Mucosa of descending colon (tissue), 3 donors: ENCODE data around the gene STX2. TPM values are rescaled to one million over a fixed set of nuclear protein-coding genes. Genes with fewer than 3 reads are reported as not detected.

Experiments used
- ATAC-seq: fragments of 200-7000 bp; cut with Tn5 transposase; one replicate; pipeline ENCODE4 v1.9.1; 2020; ENCODE audit warnings: mild to moderate bottlenecking, moderate library complexity
- DNase-seq, 3 donors: peaks; one replicate each; pipeline ENCODE4 v3.0.0-alpha.2; 2020
- H3K36me3 ChIP-seq: fragments of 200-600 bp; one replicate; pipeline ENCODE4 v1.8.0; 2021; ENCODE audit warnings: low read depth, mild to moderate bottlenecking
- H3K4me1 ChIP-seq: fragments of 200-600 bp; one replicate; pipeline ENCODE4 v1.8.0; 2021; ENCODE audit warnings: low read depth, mild to moderate bottlenecking
- H3K4me3 ChIP-seq: fragments of 200-600 bp; one replicate; pipeline ENCODE4 v1.8.0; 2021; ENCODE audit warnings: mild to moderate bottlenecking
- H3K9me3 ChIP-seq: fragments of 200-600 bp; one replicate; pipeline ENCODE4 v1.8.0; 2021; ENCODE audit warnings: mild to moderate bottlenecking
- intact Hi-C, 2 donors: fragments of 100-400 bp; cut with DNase I in 1 of 2; cut with micrococcal nuclease in 1 of 2; formaldehyde crosslinking; loops; one replicate each; pipeline versions ENCODE4 v1.11.0 to v1.11.1; 2022; cut with DNase I, micrococcal nuclease
- total RNA-seq, 3 donors: library from RNA; stranded (reverse); fragmentation: NEBNext Ultra II Directional in 2 of 3; extraction: Animal tissue kit (Norgen Biotek cat#: 25700) in 2 of 3; gene quantifications; one replicate each; pipeline versions ENCODE4 v1.2.1 to v1.2.4, GENCODE V29; 2021 to 2023
- TF ChIP-seq, protein P1 (sequence below): fragments of 200-600 bp; IDR thresholded peaks from one replicate; pipeline ENCODE4 v1.8.0; 2022; ENCODE audit warnings: antibody characterized with exemption, mild to moderate bottlenecking
- donor health status: DM: no; HTN: no; CAD: no; lungs with moderate emphysema.
- donor health status: DM: no; HTN: no; CAD: no.
- donor health status: DM: no; HTN: yes; CAD: no.

The STX2 gene
- total RNA-seq, 3 donors from 2014 or later = 1.6 to 34.2 (median 4.4) TPM

DNA sequence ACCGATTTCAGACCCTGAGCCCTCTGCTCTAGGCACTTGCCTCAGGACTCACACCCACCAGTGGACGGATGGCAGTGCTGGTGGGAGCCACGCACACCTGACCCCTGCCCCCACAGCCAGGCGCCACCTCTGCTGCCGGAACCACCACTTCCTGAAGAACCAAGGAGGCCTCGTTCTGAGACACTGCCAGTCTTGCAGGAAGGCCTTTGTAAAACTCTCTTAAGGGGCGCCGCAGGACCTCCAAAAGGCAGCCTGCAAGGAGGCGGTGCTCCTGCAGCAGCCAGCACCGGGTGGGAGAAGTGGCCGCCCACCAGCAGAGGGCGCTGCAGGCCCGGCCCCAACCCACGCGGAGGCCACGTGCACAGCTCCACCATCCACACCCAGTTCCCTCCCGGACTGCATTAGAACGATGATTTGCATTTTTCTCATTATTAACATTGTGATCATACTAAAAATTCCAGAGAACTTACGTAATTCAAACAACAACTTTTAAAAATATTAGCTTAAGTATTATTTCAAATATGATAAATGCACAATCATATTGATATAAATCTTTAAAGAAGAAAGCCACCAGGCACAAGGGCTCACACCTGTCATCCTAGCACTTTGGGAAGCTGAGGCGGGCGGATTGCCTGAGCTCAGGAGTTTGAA, 12.8 kb downstream of the STX2 start:
- DNase-seq = peak in 2 of 3 donors; percentile 37 to 72
- TF ChIP-seq, protein P1, sequence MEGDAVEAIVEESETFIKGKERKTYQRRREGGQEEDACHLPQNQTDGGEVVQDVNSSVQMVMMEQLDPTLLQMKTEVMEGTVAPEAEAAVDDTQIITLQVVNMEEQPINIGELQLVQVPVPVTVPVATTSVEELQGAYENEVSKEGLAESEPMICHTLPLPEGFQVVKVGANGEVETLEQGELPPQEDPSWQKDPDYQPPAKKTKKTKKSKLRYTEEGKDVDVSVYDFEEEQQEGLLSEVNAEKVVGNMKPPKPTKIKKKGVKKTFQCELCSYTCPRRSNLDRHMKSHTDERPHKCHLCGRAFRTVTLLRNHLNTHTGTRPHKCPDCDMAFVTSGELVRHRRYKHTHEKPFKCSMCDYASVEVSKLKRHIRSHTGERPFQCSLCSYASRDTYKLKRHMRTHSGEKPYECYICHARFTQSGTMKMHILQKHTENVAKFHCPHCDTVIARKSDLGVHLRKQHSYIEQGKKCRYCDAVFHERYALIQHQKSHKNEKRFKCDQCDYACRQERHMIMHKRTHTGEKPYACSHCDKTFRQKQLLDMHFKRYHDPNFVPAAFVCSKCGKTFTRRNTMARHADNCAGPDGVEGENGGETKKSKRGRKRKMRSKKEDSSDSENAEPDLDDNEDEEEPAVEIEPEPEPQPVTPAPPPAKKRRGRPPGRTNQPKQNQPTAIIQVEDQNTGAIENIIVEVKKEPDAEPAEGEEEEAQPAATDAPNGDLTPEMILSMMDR = peak; percentile 50
- ATAC-seq = peak; percentile 83

GRCh38 chr12:130825771-130826150, 13.3 kb downstream of the STX2 start:
- Histone ChIP-seq H3K4me1 (no peaks in the 10 kb centered on the region), H3K36me3 (no peaks in the 10 kb centered on the region), H3K4me3 (no peak overlapping the region), H3K9me3 (no peaks in the 10 kb centered on the region)
- ATAC-seq = no peak
- no peak for DNase-seq
- intact Hi-C loops = no loop called here
- TF ChIP-seq, protein P1 = no peak

More for the DNA sequence above, 12.8 kb downstream of the STX2 start:
- no peaks in the 10 kb centered on the region for H3K36me3 ChIP-seq
- H3K4me1 ChIP-seq = no peaks in the 10 kb centered on the region
- H3K4me3 ChIP-seq = no peak overlapping the region
- intact Hi-C loops = no loop called here
- no peaks in the 10 kb centered on the region for H3K9me3 ChIP-seq

- no peak for ATAC-seq
- TF ChIP-seq, protein P1 = no peak
- Histone ChIP-seq H3K36me3 (no peaks in the 10 kb centered on the region), H3K4me1 (peaks cover 4% of the 10 kb centered on the region), H3K4me3 (no peak overlapping the region), H3K9me3 (no peaks in the 10 kb centered on the region)
- no peak for DNase-seq
- intact Hi-C loops = loop anchor here in 1 of 2 donors (5.0 kb wide), 1 partner anchor 57 kb away; no protein-coding TSS in a partner anchor
Measured at GRCh38 chr12:130819681-130820080, 19.4 kb downstream of the STX2 start.

GRCh38 chr12:130818635-130819576, 20.1 kb downstream of the STX2 start:
- Histone ChIP-seq H3K4me3 (no peak overlapping the region), H3K4me1 (peaks cover 4% of the 10 kb centered on the region), H3K9me3 (no peaks in the 10 kb centered on the region), H3K36me3 (no peaks in the 10 kb centered on the region)
- peak; percentile 98 for ATAC-seq
- intact Hi-C loops = loop anchor here in 1 of 2 donors (5.0 kb wide), 1 partner anchor 57 kb away; no protein-coding TSS in a partner anchor
- TF ChIP-seq, protein P1 = peak; percentile 90
- peak; percentile 76 to 86 (median 86) for DNase-seq

DNA sequence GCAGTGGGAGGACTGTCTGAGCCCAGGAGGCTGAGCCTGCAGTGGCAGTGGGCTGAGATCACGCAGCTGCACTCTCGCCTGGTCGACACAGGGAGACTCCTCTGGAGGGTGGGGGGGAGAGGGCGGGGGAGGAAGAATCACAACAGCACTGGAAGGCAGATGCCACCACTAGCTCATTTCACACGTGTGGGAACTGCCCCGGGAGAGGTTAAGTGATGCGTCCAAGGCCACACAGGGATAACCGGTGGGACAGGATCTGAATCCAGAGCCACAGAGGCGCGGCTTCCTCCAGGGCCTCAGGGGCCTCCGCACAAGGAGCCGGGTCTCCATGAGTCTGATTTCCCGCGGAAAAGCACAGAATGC, 20.8 kb downstream of the STX2 start:
- Histone ChIP-seq H3K4me3 (no peak overlapping the region), H3K36me3 (no peaks in the 10 kb centered on the region), H3K9me3 (no peaks in the 10 kb centered on the region), H3K4me1 (peaks cover 4% of the 10 kb centered on the region)
- ATAC-seq = peak; percentile 47
- no peak for DNase-seq
- intact Hi-C loops = loop anchor here in 1 of 2 donors (5.0 kb wide), 1 partner anchor 56 kb away; no protein-coding TSS in a partner anchor
- TF ChIP-seq, protein P1 = no peak
